Loucy (cell line): ENCODE results near the gene TEN1.

Source experiments
- EZH2phosphoT487 ChIP-seq: fragments of 200-600 bp; IDR thresholded peaks from 2 replicates; pipeline ENCODE4 v1.6.1; 2018; ENCODE audit warnings: antibody characterized with exemption, mild to moderate bottlenecking, moderate library complexity, borderline replicate concordance
- TF ChIP-seq, protein P1 (sequence below): fragments of 200-600 bp; sonication (generic); conservative IDR thresholded peaks from 2 replicates; pipeline ENCODE4 v1.5.1; 2014; ENCODE audit warnings: mild to moderate bottlenecking, antibody characterized with exemption, low read length

DNA sequence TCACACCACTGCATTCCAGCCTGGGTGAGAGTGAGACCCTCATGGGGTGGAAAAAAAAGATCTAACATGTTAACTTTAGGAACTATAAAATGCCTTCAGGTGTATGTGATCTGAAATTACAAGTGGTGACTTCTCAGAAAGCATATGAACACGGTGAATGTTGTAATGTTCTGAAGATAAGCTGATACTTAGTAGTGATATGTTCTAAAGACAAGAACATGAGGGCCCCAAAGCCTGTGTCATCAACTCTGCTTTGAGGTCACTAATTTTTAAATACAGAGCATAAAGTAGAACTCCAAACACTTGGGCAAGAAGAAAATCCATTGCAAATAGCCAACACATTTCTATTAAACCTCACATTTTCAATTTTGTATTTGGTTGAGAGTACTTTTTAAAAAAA is 35.5 kb upstream of the TEN1 start:
- TF ChIP-seq, protein P1, sequence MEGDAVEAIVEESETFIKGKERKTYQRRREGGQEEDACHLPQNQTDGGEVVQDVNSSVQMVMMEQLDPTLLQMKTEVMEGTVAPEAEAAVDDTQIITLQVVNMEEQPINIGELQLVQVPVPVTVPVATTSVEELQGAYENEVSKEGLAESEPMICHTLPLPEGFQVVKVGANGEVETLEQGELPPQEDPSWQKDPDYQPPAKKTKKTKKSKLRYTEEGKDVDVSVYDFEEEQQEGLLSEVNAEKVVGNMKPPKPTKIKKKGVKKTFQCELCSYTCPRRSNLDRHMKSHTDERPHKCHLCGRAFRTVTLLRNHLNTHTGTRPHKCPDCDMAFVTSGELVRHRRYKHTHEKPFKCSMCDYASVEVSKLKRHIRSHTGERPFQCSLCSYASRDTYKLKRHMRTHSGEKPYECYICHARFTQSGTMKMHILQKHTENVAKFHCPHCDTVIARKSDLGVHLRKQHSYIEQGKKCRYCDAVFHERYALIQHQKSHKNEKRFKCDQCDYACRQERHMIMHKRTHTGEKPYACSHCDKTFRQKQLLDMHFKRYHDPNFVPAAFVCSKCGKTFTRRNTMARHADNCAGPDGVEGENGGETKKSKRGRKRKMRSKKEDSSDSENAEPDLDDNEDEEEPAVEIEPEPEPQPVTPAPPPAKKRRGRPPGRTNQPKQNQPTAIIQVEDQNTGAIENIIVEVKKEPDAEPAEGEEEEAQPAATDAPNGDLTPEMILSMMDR: no peak
- no peak for TF ChIP-seq EZH2phosphoT487
